HCT116 (cell line): Measurements from ENCODE around the gene TMC1. TPM values are rescaled to one million over a fixed set of nuclear protein-coding genes. Genes with fewer than 3 reads are reported as not detected.

Source experiments
- ATAC-seq: fragments of 200-7000 bp; cut with Tn5 transposase; 2 replicates; pipeline ENCODE4 v1.9.1; 2020; ENCODE audit warnings: mild to moderate bottlenecking, moderate library complexity
- BruUV-seq: library from RNA; stranded (reverse); fragments of 400-500 nt; replicated peaks from 2 replicates; lab custom pipeline; 2021; lab: Mats Ljungman, UMichigan
- CTCF ChIA-PET: fragments of 300-600 bp; sonication (Branson Sonifier 250); formaldehyde crosslinking; loops from one replicate; lab custom pipeline; 2021; ENCODE audit warnings: antibody characterized with exemption; lab: Charles Lee
- POLR2A ChIA-PET: fragments of 300-600, 350-600 bp; sonication (Branson Sonifier 250); formaldehyde crosslinking; loops from one replicate; lab custom pipeline; 2021; ENCODE audit warnings: antibody characterized with exemption; lab: Charles Lee
- RAD21 ChIA-PET, 2 experiments: fragments of 300-600 bp; sonication (Branson Sonifier 250); formaldehyde crosslinking; loops; one replicate each; lab custom pipeline; 2023; ENCODE audit warnings: low total read pairs in 2 of 2; ENCODE audit not compliant: uncharacterized antibody in 2 of 2, unreplicated experiment in 2 of 2, low non-redundant PET in 1 of 2; lab: Charles Lee
- DNase-seq: peaks from one replicate; pipeline ENCODE4 v3.0.0-alpha.2; 2010; ENCODE audit warnings: low read depth, low spot score
- H2AFZ ChIP-seq: fragments of 200-600 bp; shearing (Covaris generic), sonication (generic); 2 replicates; pipeline ENCODE4 v1.6.1; 2017; ENCODE audit warnings: low read depth, mixed run types, mixed read lengths, antibody characterized with exemption, low read length; ENCODE audit not compliant: poor library complexity, severe bottlenecking
- H3K27ac ChIP-seq: 2 replicates; pipeline ENCODE4 v1.5.1; 2012; ENCODE audit warnings: low read depth, low read length
- H3K27me3 ChIP-seq: fragments of 200-600 bp; sonication (generic); 2 replicates; pipeline ENCODE4 v1.6.1; 2016; ENCODE audit warnings: mixed run types, low read length, mixed read lengths; ENCODE audit not compliant: insufficient read depth
- H3K36me3 ChIP-seq, 2 experiments: fragments of 200-500 bp in 1 of 2; fragments of 200-600 bp in 1 of 2; sonication (Bioruptor generic) in 1 of 2; sonication (generic) in 1 of 2; 2 replicates each; pipeline versions ENCODE4 v1.5.1 to v1.6.1; 2014 to 2016; ENCODE audit warnings: low read length in 2 of 2, inconsistent platforms in 1 of 2, mixed read lengths in 1 of 2, mixed run types in 1 of 2; ENCODE audit not compliant: insufficient read depth in 2 of 2, control insufficient read depth in 1 of 2
- H3K4me1 ChIP-seq, 2 experiments: fragments of 200-600 bp in 1 of 2; sonication (generic) in 1 of 2; 2 replicates each; pipeline versions ENCODE4 v1.5.1 to v1.6.1; 2012 to 2017; ENCODE audit warnings: low read length in 2 of 2, inconsistent platforms in 1 of 2, mild to moderate bottlenecking in 1 of 2, mixed read lengths in 1 of 2, mixed run types in 1 of 2, moderate library complexity in 1 of 2; ENCODE audit not compliant: insufficient read depth in 2 of 2, control insufficient read depth in 1 of 2
- H3K4me2 ChIP-seq: fragments of 200-600 bp; sonication (generic); 2 replicates; pipeline ENCODE4 v1.6.1; 2017; ENCODE audit warnings: mixed run types, low read length, mixed read lengths
- H3K4me3 ChIP-seq, 2 experiments: fragments of 200-600 bp in 1 of 2; sonication (generic) in 1 of 2; replicated peaks in 1 of 2; 2 replicates each; pipeline ENCODE4 v1.5.1; 2011 to 2016; ENCODE audit warnings: low read length in 2 of 2, control low read depth in 1 of 2, low read depth in 1 of 2, mild to moderate bottlenecking in 1 of 2, mixed read lengths in 1 of 2, mixed run types in 1 of 2
- H3K79me2 ChIP-seq: fragments of 200-600 bp; sonication (generic); 2 replicates; pipeline ENCODE4 v1.6.1; 2017; ENCODE audit warnings: mild to moderate bottlenecking, mixed run types, low read length, moderate library complexity, mixed read lengths; ENCODE audit not compliant: insufficient read depth
- H3K9ac ChIP-seq: fragments of 200-600 bp; sonication (generic); 2 replicates; pipeline ENCODE4 v1.6.1; 2016; ENCODE audit warnings: low read length, mixed read lengths
- H3K9me2 ChIP-seq: fragments of 200-600 bp; sonication (generic), shearing (Covaris generic); 2 replicates; pipeline ENCODE4 v1.6.1; 2017; ENCODE audit warnings: mixed run types, mild to moderate bottlenecking, moderate library complexity; ENCODE audit not compliant: insufficient read depth
- H3K9me3 ChIP-seq, 2 experiments: fragments of 200-500 bp in 1 of 2; fragments of 200-600 bp in 1 of 2; sonication (Bioruptor generic) in 1 of 2; sonication (generic) in 1 of 2; 2 replicates each; pipeline ENCODE4 v1.6.1; 2014 to 2017; ENCODE audit warnings: low read length in 2 of 2, mixed read lengths in 2 of 2, inconsistent platforms in 1 of 2, low read depth in 1 of 2, mild to moderate bottlenecking in 1 of 2, mixed run types in 1 of 2, moderate library complexity in 1 of 2; ENCODE audit not compliant: control insufficient read depth in 1 of 2, insufficient read depth in 1 of 2
- H4K20me1 ChIP-seq: fragments of 200-600 bp; sonication (generic), shearing (Covaris generic); 2 replicates; pipeline ENCODE4 v1.6.1; 2017; ENCODE audit warnings: mixed run types, mild to moderate bottlenecking, moderate library complexity; ENCODE audit not compliant: insufficient read depth
- CBX3 ChIP-seq: IDR thresholded peaks from 2 replicates; pipeline ENCODE4 v1.6.1; 2012; ENCODE audit warnings: low read depth
- CEBPB ChIP-seq: IDR thresholded peaks from 2 replicates; pipeline ENCODE4 v1.6.1; 2012; ENCODE audit warnings: low read depth
- EGR1 ChIP-seq: IDR thresholded peaks from 2 replicates; pipeline ENCODE4 v1.6.1; 2012; ENCODE audit warnings: low read depth
- EZH2 ChIP-seq: fragments of 200-600 bp; sonication (generic); IDR thresholded peaks from 2 replicates; pipeline ENCODE4 v1.6.1; 2017; ENCODE audit warnings: antibody characterized with exemption, mixed run types
- FOSL1 ChIP-seq: IDR thresholded peaks from 2 replicates; pipeline ENCODE4 v1.6.1; 2012; ENCODE audit warnings: low read depth
- JUND ChIP-seq: IDR thresholded peaks from 2 replicates; pipeline ENCODE4 v1.6.1; 2012
- POLR2A ChIP-seq: IDR thresholded peaks from 2 replicates; pipeline ENCODE4 v1.7.0; 2011; ENCODE audit warnings: borderline replicate concordance; ENCODE audit not compliant: insufficient read depth, insufficient read length; ENCODE audit errors: extremely low read depth
- POLR2AphosphoS5 ChIP-seq: IDR thresholded peaks from 2 replicates; pipeline ENCODE4 v1.6.1; 2011; ENCODE audit warnings: mild to moderate bottlenecking, low read depth, low read length, moderate library complexity
- RAD21 ChIP-seq: IDR thresholded peaks from 2 replicates; pipeline ENCODE4 v1.6.1; 2012; ENCODE audit warnings: low read depth, mild to moderate bottlenecking
- REST ChIP-seq: IDR thresholded peaks from 2 replicates; pipeline ENCODE4 v1.6.1; 2012; ENCODE audit warnings: low read depth
- SP1 ChIP-seq: IDR thresholded peaks from 2 replicates; pipeline ENCODE4 v1.6.1; 2012; ENCODE audit warnings: low read depth
- YY1 ChIP-seq: IDR thresholded peaks from 2 replicates; pipeline ENCODE4 v1.6.1; 2011; ENCODE audit warnings: low read length, low read depth, moderate library complexity, mild to moderate bottlenecking; ENCODE audit not compliant: insufficient replicate concordance; ENCODE audit errors: extremely low read depth
- ZBTB33 ChIP-seq: IDR thresholded peaks from 2 replicates; pipeline ENCODE4 v1.6.1; 2011; ENCODE audit warnings: mild to moderate bottlenecking, low read length, moderate library complexity; ENCODE audit not compliant: insufficient replicate concordance; ENCODE audit errors: extremely low read depth
- ZFX ChIP-seq: fragments of 450-650 bp; IDR thresholded peaks from 2 replicates; pipeline ENCODE4 v1.6.1; 2017
- intact Hi-C: fragments of 100-400 bp; cut with micrococcal nuclease; formaldehyde crosslinking; loops from 2 replicates; pipeline ENCODE4 v1.10.0; 2022
- total RNA-seq: library from RNA; stranded (reverse); gene quantifications from one replicate; pipeline ENCODE4 v1.2.1, GENCODE V29; 2021; ENCODE audit not compliant: unreplicated experiment

Gene TMC1
- total RNA-seq, 1 experiment from 2014 or later = 0.57 TPM

GRCh38 chr9:72583370-72583769 lies 62.0 kb downstream of the TMC1 start:
- Histone ChIP-seq H3K9me2 (no peaks in the 10 kb centered on the region), H3K27ac (no peak overlapping the region), H3K4me3 (no peak overlapping the region), H4K20me1 (no peaks in the 10 kb centered on the region), H3K4me2 (no peak overlapping the region), H3K27me3 (no peaks in the 10 kb centered on the region), H3K9me3 (no peaks in the 10 kb centered on the region), H3K4me1 (peaks cover 40 to 59% of the 10 kb centered on the region in 2 experiments), H2AFZ (no peak overlapping the region), H3K36me3 (no peaks in the 10 kb centered on the region), H3K9ac (no peak overlapping the region), H3K79me2 (no peaks in the 10 kb centered on the region)
- TF ChIP-seq SP1 = peak; percentile 28; the same call in 1 of the 2 replicates
- no peak for TF ChIP-seq ZFX
- peak; percentile 14; the same call in 1 of the 2 replicates for TF ChIP-seq JUND
- no peak for TF ChIP-seq EGR1
- no TSS peak for BruUV-seq
- intact Hi-C loops = no loop called here
- ChIA-PET RAD21 (no interaction called here), POLR2A (interaction anchor here (8.3 kb wide), 1 partner anchor 221 kb away, joined by 69 read pairs; the partner anchor contains the start of gene ZFAND5), CTCF (interaction anchor here (1.2 to 3.2 kb wide), 2 partner anchors 8 to 303 kb away, joined by 3 to 12 read pairs; no protein-coding TSS in a partner anchor)
- ATAC-seq = no peak
- no peak for DNase-seq

GRCh38 chr9:72586388-72587130 lies 65.2 kb downstream of the TMC1 start:
- Histone ChIP-seq H3K9me2 (no peaks in the 10 kb centered on the region), H3K79me2 (no peaks in the 10 kb centered on the region), H3K27me3 (no peaks in the 10 kb centered on the region), H2AFZ (peak overlapping the region; percentile 8), H3K9me3 (no peaks in the 10 kb centered on the region), H3K4me1 (peaks cover 16 to 49% of the 10 kb centered on the region in 2 experiments), H3K4me3 (no peak overlapping the region), H4K20me1 (no peaks in the 10 kb centered on the region), H3K9ac (no peak overlapping the region), H3K27ac (no peak overlapping the region), H3K4me2 (peak overlapping the region; percentile 51), H3K36me3 (no peaks in the 10 kb centered on the region)
- ATAC-seq (peak; percentile 78), DNase-seq (no peak)
- peak; percentile 80 for TF ChIP-seq JUND
- TF ChIP-seq CBX3 = peak; percentile 81; the same call in 1 of the 2 replicates
- TF ChIP-seq ZBTB33 = no peak
- TF ChIP-seq YY1 = peak; percentile 12
- peak; percentile 95 for TF ChIP-seq CEBPB
- TF ChIP-seq RAD21 = peak; percentile 52
- no peak for TF ChIP-seq REST
- peak; percentile 76 for TF ChIP-seq SP1
- TF ChIP-seq EZH2 = no peak
- peak; percentile 33; the same call in 1 of the 2 replicates for TF ChIP-seq POLR2AphosphoS5
- peak; percentile 73 for TF ChIP-seq FOSL1
- no peak for TF ChIP-seq POLR2A
- BruUV-seq = no TSS peak
- CTCF ChIA-PET = interaction anchor here (0.6 to 1.5 kb wide), 3 partner anchors 15 to 306 kb away, joined by 3 to 5 read pairs (median 3); no protein-coding TSS in a partner anchor
- POLR2A ChIA-PET = interaction anchor here (0.8 to 2.6 kb wide), 3 partner anchors 8 to 221 kb away, joined by 5 to 18 read pairs (median 6); partner anchors contain the start of gene ZFAND5
- RAD21 ChIA-PET = no interaction called here
- intact Hi-C loops = no loop called here
